ENCODE measurements around the gene ARHGEF17. TPM values are rescaled to one million over a fixed set of nuclear protein-coding genes. Genes with fewer than 3 reads are reported as not detected.

ARHGEF17 gene
- total and polyA plus RNA-seq, 2 of the 8 experiments (the other 6 are each of a cell fraction or from before 2014, with no cell fraction given), result 11.3 to 14.6 TPM

DNA sequence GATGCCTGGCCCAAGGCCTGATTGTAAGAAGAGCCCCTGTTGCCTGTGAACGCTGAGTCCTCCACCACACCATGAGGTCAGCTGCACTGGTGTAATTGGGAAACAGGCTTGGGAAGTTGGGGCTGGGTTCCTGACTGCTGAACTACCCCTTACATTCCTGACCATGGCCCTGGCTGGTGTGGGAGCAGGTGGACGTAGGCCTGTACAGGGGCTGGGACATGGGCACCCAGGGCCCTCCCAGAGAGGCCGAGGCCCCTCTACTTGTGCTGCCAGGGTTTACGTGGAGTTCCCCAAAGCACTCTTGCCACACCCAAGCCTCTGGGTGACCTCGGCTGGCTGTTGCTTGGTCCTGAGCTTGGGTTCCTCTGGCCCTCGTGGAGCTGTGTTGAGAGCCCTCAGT is 73.5 kb downstream of the ARHGEF17 start (continued):
- TF ChIP-seq TAF7 (optimal IDR thresholded peaks at IDR 0.05; ENCODE audit: borderline replicate concordance, low read depth, low read length) (no peak), TEAD4 (IDR thresholded peaks at IDR 0.05; ENCODE audit: low read depth, low read length) (no peak), EZH2 (IDR thresholded peaks at IDR 0.05; ENCODE audit: low read depth, low read length, severe bottlenecking) (no peak), SIRT6 (IDR thresholded peaks at IDR 0.05; ENCODE audit: low read length) (no peak), BACH1 (IDR thresholded peaks at IDR 0.05; ENCODE audit: low read length) (no peak), GABPA (IDR thresholded peaks at IDR 0.05; ENCODE audit: borderline replicate concordance, insufficient read depth, low read length) (no peak)
- TF ChIP-seq, protein P1, sequence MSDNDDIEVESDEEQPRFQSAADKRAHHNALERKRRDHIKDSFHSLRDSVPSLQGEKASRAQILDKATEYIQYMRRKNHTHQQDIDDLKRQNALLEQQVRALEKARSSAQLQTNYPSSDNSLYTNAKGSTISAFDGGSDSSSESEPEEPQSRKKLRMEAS (IDR thresholded peaks at IDR 0.05), result no peak

All from H1 (cell line).